K562 (cell line): ENCODE results near the gene CUX1. TPM values are rescaled to one million over a fixed set of nuclear protein-coding genes. Genes with fewer than 3 reads are reported as not detected.

Experiments
- BCOR ChIP-seq: fragments of 450-650 bp; IDR thresholded peaks from 2 replicates; pipeline ENCODE4 v1.6.1; 2016
- BHLHE40 ChIP-seq: IDR thresholded peaks from 2 replicates; pipeline ENCODE4 v1.6.1; 2011; ENCODE audit warnings: low read length, improper control_type of control experiment
- COPS2 ChIP-seq: fragments of 450-650 bp; conservative IDR thresholded peaks from 2 replicates; pipeline ENCODE4 v1.6.1; 2016; ENCODE audit warnings: mild to moderate bottlenecking, moderate library complexity
- CTBP1 ChIP-seq: fragments of 450-650 bp; IDR thresholded peaks from 2 replicates; pipeline ENCODE4 v1.6.1; 2016; ENCODE audit warnings: borderline replicate concordance
- EGR1 ChIP-seq: fragments of 450-650 bp; conservative IDR thresholded peaks from 2 replicates; pipeline ENCODE4 v1.6.1; 2017; ENCODE audit warnings: mild to moderate bottlenecking
- ETV1 ChIP-seq: fragments of 450-650 bp; conservative IDR thresholded peaks from 2 replicates; pipeline ENCODE4 v1.6.1; 2016; ENCODE audit warnings: missing genetic modification characterization, control low read depth, low read depth, missing compliant biosample characterization
- JUND ChIP-seq, 2 experiments: IDR thresholded peaks; 2 replicates in 1 of 2; 3 replicates in 1 of 2; pipeline ENCODE4 v1.6.1; 2011; ENCODE audit warnings: borderline replicate concordance in 2 of 2, low read depth in 2 of 2, low read length in 2 of 2, improper control_type of control experiment in 1 of 2, missing biosample characterization in 1 of 2, missing genetic modification characterization in 1 of 2, missing genetic modification reagents in 1 of 2
- MAZ ChIP-seq, 2 experiments: fragments of 450-650 bp in 1 of 2; sonication (generic) in 1 of 2; formaldehyde crosslinking; IDR thresholded peaks in 1 of 2; conservative IDR thresholded peaks in 1 of 2; 2 replicates each; pipeline versions ENCODE4 v1.4.0 to v1.5.0; 2020; ENCODE audit warnings: mild to moderate bottlenecking in 1 of 2, missing genetic modification reagents in 1 of 2
- MLLT1 ChIP-seq, 2 experiments: fragments of 450-650 bp; IDR thresholded peaks; 2 replicates each; pipeline ENCODE4 v1.6.1; 2016
- MYNN ChIP-seq, 2 experiments: sonication (generic); formaldehyde crosslinking in 1 of 2; IDR thresholded peaks; 2 replicates each; pipeline versions ENCODE4 v1.5.0 to v1.6.1; 2016 to 2020; ENCODE audit warnings: antibody characterized with exemption in 1 of 2, missing genetic modification reagents in 1 of 2
- RAD21 ChIP-seq, 2 experiments: fragments of 250-450 bp in 1 of 2; fragments of 450-650 bp in 1 of 2; sonication (Bioruptor Pico) in 1 of 2; formaldehyde crosslinking in 1 of 2; IDR thresholded peaks in 1 of 2; conservative IDR thresholded peaks in 1 of 2; 2 replicates each; pipeline versions ENCODE4 v1.4.0 to v1.8.0; 2020 to 2022; ENCODE audit warnings: mild to moderate bottlenecking in 2 of 2, moderate library complexity in 1 of 2
- RCOR1 ChIP-seq, 2 experiments: IDR thresholded peaks; 2 replicates each; pipeline ENCODE4 v1.6.1; 2012; ENCODE audit warnings: low read depth in 2 of 2, low read length in 2 of 2, borderline replicate concordance in 1 of 2, improper control_type of control experiment in 1 of 2
- SIN3B ChIP-seq: fragments of 450-650 bp; IDR thresholded peaks from 2 replicates; pipeline ENCODE4 v1.6.1; 2017; ENCODE audit warnings: low read depth, mild to moderate bottlenecking, moderate library complexity
- SNAPC5 ChIP-seq: fragments of 250-450 bp; sonication (Bioruptor Pico); IDR thresholded peaks from 2 replicates; pipeline ENCODE4 v1.8.0; 2021; ENCODE audit warnings: moderate library complexity, mild to moderate bottlenecking, inconsistent platforms
- STAG1 ChIP-seq: sonication (generic); formaldehyde crosslinking; IDR thresholded peaks from 2 replicates; pipeline ENCODE4 v1.5.0; 2020; ENCODE audit warnings: missing genetic modification reagents, borderline replicate concordance
- TEAD1 ChIP-seq, 2 experiments: fragments of 450-650 bp in 1 of 2; sonication (generic) in 1 of 2; formaldehyde crosslinking; IDR thresholded peaks; 2 replicates each; pipeline versions ENCODE4 v1.4.0 to v1.8.0; 2020 to 2022; ENCODE audit warnings: mild to moderate bottlenecking in 2 of 2, missing genetic modification reagents in 1 of 2
- TFE3 ChIP-seq: fragments of 450-650 bp; formaldehyde crosslinking; IDR thresholded peaks from 2 replicates; pipeline ENCODE4 v1.4.0; 2020; ENCODE audit warnings: mild to moderate bottlenecking, mixed read lengths
- XRCC3 ChIP-seq: fragments of 450-650 bp; IDR thresholded peaks from 2 replicates; pipeline ENCODE4 v1.6.1; 2017; ENCODE audit warnings: mild to moderate bottlenecking, moderate library complexity
- ZNF551 ChIP-seq: fragments of 250-450 bp; sonication (Bioruptor Pico); IDR thresholded peaks from 2 replicates; pipeline ENCODE4 v1.5.0; 2021; ENCODE audit warnings: mild to moderate bottlenecking, moderate library complexity
- ZNF668 ChIP-seq: fragments of 250-450 bp; sonication (Bioruptor Pico); IDR thresholded peaks from 2 replicates; pipeline ENCODE4 v1.8.0; 2022; ENCODE audit warnings: mild to moderate bottlenecking, inconsistent platforms
- polyA plus RNA-seq, 8 experiments: library from polyadenylated mRNA; depleted of rRNA in 4 of 8; stranded (reverse) in 5 of 8; unstranded in 3 of 8; fragments of >200 nt; fragmentation: Nextera tagmentation in 2 of 8; fragmentation: Illumina TruSeq in 1 of 8; extraction: Ambion mirVana in 2 of 8; extraction: Trizol in 1 of 8; gene quantifications; 2 replicates each; pipeline versions ENCODE4 v1.2.1 to v1.2.3, GENCODE V29; 2011 to 2014; ENCODE audit warnings: inconsistent platforms in 1 of 8, missing spikeins in 1 of 8
- total RNA-seq, 7 experiments: library from RNA; depleted of rRNA in 6 of 7; stranded (reverse); fragments of >200 nt in 6 of 7; fragmentation: Illumina TruSeq in 2 of 7; extraction: Trizol in 2 of 7; gene quantifications; 2 replicates each; pipeline versions ENCODE4 v1.2.1 to v1.2.3, GENCODE V29; 2011 to 2021; ENCODE audit warnings: low replicate concordance in 1 of 7
- TF ChIP-seq, protein P1 (sequence below): sonication (generic); formaldehyde crosslinking; IDR thresholded peaks from 2 replicates; pipeline ENCODE4 v1.4.0; 2020; ENCODE audit warnings: mild to moderate bottlenecking, missing genetic modification reagents

CUX1 gene
- total and polyA plus RNA-seq, 9 of the 15 experiments (the other 6 are each of a cell fraction or from before 2014, with no cell fraction given) = 3.6 to 55.3 (median 25.2) TPM

GRCh38 chr7:102272075-102272916 is 454.9 kb downstream of the CUX1 start (continued):
- TF ChIP-seq RCOR1 (IDR thresholded peaks at IDR 0.05; ENCODE audit: borderline replicate concordance in 1 of 2, low read depth in 2 of 2, low read length in 2 of 2) (peak in 1 of 2 experiments; percentile 40; a peak in 1 of 4 replicates), ZNF668 (CRISPR knock-in tag) (no peak), MLLT1 (IDR thresholded peaks at IDR 0.05) (peak in 1 of 2 experiments; percentile 42; a peak in 1 of 4 replicates), SIN3B (no peak), ETV1 (tag) (no peak), TEAD1 (CRISPR knock-in tag; IDR thresholded peaks at IDR 0.05) (peak in 1 of 2 experiments; percentile 40; a peak in 1 of 4 replicates), MAZ (CRISPR knock-in tag; conservative IDR thresholded peaks at IDR 0.05 in 1 of 2, IDR thresholded peaks at IDR 0.05 in 1 of 2) (peak in 1 of 2 experiments; percentile 30; a peak in 1 of 4 replicates), TFE3 (CRISPR knock-in tag) (no peak), STAG1 (peak; percentile 100), MYNN (IDR thresholded peaks at IDR 0.05) (peak; percentile 81), MYNN (CRISPR knock-in tag; IDR thresholded peaks at IDR 0.05) (no peak), EGR1 (0 out of 2 replicates have a peak, but pooled peaks have one; percentile 7), COPS2 (no peak), BHLHE40 (peak; percentile 22; the same call in 1 of the 2 replicates), CTBP1 (peak; percentile 54; the same call in 1 of the 2 replicates), ZNF551 (CRISPR knock-in tag) (no peak), SNAPC5 (CRISPR knock-in tag) (no peak), XRCC3 (no peak), RAD21 (CRISPR knock-in tag; conservative IDR thresholded peaks at IDR 0.05 in 1 of 2, IDR thresholded peaks at IDR 0.05 in 1 of 2) (peak; percentile 96 to 98), JUND (IDR thresholded peaks at IDR 0.05; ENCODE audit: borderline replicate concordance, low read depth, low read length) (peak; percentile 14; the same call in 1 of the 2 replicates), JUND (tag; IDR thresholded peaks at IDR 0.05; ENCODE audit: borderline replicate concordance, low read depth, low read length) (peak; percentile 20; the same call in 1 of the 3 replicates), BCOR (peak; percentile 53)
- TF ChIP-seq, protein P1, sequence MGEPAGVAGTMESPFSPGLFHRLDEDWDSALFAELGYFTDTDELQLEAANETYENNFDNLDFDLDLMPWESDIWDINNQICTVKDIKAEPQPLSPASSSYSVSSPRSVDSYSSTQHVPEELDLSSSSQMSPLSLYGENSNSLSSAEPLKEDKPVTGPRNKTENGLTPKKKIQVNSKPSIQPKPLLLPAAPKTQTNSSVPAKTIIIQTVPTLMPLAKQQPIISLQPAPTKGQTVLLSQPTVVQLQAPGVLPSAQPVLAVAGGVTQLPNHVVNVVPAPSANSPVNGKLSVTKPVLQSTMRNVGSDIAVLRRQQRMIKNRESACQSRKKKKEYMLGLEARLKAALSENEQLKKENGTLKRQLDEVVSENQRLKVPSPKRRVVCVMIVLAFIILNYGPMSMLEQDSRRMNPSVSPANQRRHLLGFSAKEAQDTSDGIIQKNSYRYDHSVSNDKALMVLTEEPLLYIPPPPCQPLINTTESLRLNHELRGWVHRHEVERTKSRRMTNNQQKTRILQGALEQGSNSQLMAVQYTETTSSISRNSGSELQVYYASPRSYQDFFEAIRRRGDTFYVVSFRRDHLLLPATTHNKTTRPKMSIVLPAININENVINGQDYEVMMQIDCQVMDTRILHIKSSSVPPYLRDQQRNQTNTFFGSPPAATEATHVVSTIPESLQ (CRISPR knock-in tag) = no peak
